Activated CD8-positive, alpha-beta T cell treated with anti-CD3 and anti-CD28 coated beads for 36 hours (primary cell): ENCODE results near the gene ZNF581. TPM values are rescaled to one million over a fixed set of nuclear protein-coding genes. Genes with fewer than 3 reads are reported as not detected.
A peak's percentile ranks its signal among the peaks of the same experiment; 100 is the strongest.

Source experiments
- ATAC-seq: fragments of 200-7000 bp; cut with Tn5 transposase; one replicate; pipeline ENCODE4 v1.10.0; 2021; ENCODE audit warnings: mild to moderate bottlenecking, moderate library complexity
- CTCF ChIA-PET: fragments of 350-600 bp; sonication (Branson Sonifier 250); formaldehyde crosslinking; loops from one replicate; lab custom pipeline; 2021; ENCODE audit warnings: antibody characterized with exemption; lab: Charles Lee
- POLR2A ChIA-PET: fragments of 350-600 bp; sonication (Branson Sonifier 250); formaldehyde crosslinking; loops from one replicate; lab custom pipeline; 2021; ENCODE audit warnings: antibody characterized with exemption; lab: Charles Lee
- DNase-seq: peaks from one replicate; pipeline ENCODE4 v3.0.0-alpha.2; 2020
- H3K27ac Mint-ChIP-seq: one replicate; pipeline ENCODE4 v1.8.0; 2021; ENCODE audit warnings: mild to moderate bottlenecking, mixed read lengths
- H3K27me3 Mint-ChIP-seq: one replicate; pipeline ENCODE4 v1.8.0; 2021; ENCODE audit warnings: mixed read lengths
- H3K36me3 Mint-ChIP-seq: one replicate; pipeline ENCODE4 v1.8.0; 2021; ENCODE audit warnings: low read depth, mixed read lengths
- H3K4me1 Mint-ChIP-seq: one replicate; pipeline ENCODE4 v1.8.0; 2021; ENCODE audit warnings: low read depth, mixed read lengths
- H3K4me3 Mint-ChIP-seq: one replicate; pipeline ENCODE4 v1.8.0; 2021; ENCODE audit warnings: mild to moderate bottlenecking, moderate library complexity, mixed read lengths
- H3K9me3 Mint-ChIP-seq: one replicate; pipeline ENCODE4 v1.8.0; 2021; ENCODE audit warnings: mixed read lengths
- intact Hi-C: fragments of 100-400 bp; cut with micrococcal nuclease; formaldehyde crosslinking; loops from one replicate; pipeline ENCODE4 v1.10.0; 2022
- total RNA-seq, 2 experiments: library from RNA; stranded (reverse); gene quantifications; one replicate each; pipeline ENCODE4 v1.2.3, GENCODE V29; 2021
- TF ChIP-seq, protein P1 (sequence below): fragments of 200-600 bp; IDR thresholded peaks from one replicate; pipeline ENCODE4 v1.8.0; 2022; ENCODE audit warnings: antibody characterized with exemption, mild to moderate bottlenecking

ZNF581 gene
- total RNA-seq, 2 experiments from 2014 or later = 30.4 to 34.5 TPM

DNA sequence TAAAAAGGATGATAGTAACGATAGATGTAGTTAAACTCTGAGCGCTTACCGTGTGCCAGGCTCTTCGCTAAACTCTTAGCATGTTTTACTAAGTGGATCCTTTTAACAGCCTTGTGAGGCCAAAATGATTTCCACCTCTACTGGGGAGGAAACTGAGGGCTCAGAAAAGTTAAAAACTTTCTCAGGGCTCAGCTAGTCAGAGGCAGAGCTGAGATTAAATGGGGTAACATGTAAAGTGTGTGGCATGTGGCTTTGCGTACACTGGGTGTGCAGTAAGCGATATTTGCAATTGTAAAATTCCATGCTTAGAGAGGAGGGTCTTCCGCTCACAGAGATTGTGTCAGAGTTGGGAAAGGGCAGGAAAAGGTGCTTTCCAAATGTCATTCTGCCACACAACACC lies 13.1 kb downstream of the ZNF581 start:
- TF ChIP-seq, protein P1, sequence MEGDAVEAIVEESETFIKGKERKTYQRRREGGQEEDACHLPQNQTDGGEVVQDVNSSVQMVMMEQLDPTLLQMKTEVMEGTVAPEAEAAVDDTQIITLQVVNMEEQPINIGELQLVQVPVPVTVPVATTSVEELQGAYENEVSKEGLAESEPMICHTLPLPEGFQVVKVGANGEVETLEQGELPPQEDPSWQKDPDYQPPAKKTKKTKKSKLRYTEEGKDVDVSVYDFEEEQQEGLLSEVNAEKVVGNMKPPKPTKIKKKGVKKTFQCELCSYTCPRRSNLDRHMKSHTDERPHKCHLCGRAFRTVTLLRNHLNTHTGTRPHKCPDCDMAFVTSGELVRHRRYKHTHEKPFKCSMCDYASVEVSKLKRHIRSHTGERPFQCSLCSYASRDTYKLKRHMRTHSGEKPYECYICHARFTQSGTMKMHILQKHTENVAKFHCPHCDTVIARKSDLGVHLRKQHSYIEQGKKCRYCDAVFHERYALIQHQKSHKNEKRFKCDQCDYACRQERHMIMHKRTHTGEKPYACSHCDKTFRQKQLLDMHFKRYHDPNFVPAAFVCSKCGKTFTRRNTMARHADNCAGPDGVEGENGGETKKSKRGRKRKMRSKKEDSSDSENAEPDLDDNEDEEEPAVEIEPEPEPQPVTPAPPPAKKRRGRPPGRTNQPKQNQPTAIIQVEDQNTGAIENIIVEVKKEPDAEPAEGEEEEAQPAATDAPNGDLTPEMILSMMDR = no peak
- ChIA-PET POLR2A (interaction anchor here (0.7 to 3.5 kb wide), 6 partner anchors 12 to 424 kb away, joined by 3 to 57 read pairs (median 5); no protein-coding TSS in a partner anchor), CTCF (interaction anchor here (0.8 to 1.8 kb wide), 7 partner anchors 11 to 153 kb away, joined by 3 to 8 read pairs (median 4); partner anchors contain the start of gene ZNF865)
- Mint-ChIP-seq H3K27me3 (no peaks in the 10 kb centered on the region), H3K27ac (peak overlapping the region; percentile 99), H3K4me3 (peak overlapping the region; percentile 98), H3K4me1 (peaks cover 32% of the 10 kb centered on the region), H3K9me3 (no peaks in the 10 kb centered on the region), H3K36me3 (peaks cover 51% of the 10 kb centered on the region)
- intact Hi-C loops = loop anchor here (10.0 kb wide), 1 partner anchor 402 kb away; the partner anchor contains the start of gene PPP6R1
- ATAC-seq (no peak), DNase-seq (no peak)

DNA sequence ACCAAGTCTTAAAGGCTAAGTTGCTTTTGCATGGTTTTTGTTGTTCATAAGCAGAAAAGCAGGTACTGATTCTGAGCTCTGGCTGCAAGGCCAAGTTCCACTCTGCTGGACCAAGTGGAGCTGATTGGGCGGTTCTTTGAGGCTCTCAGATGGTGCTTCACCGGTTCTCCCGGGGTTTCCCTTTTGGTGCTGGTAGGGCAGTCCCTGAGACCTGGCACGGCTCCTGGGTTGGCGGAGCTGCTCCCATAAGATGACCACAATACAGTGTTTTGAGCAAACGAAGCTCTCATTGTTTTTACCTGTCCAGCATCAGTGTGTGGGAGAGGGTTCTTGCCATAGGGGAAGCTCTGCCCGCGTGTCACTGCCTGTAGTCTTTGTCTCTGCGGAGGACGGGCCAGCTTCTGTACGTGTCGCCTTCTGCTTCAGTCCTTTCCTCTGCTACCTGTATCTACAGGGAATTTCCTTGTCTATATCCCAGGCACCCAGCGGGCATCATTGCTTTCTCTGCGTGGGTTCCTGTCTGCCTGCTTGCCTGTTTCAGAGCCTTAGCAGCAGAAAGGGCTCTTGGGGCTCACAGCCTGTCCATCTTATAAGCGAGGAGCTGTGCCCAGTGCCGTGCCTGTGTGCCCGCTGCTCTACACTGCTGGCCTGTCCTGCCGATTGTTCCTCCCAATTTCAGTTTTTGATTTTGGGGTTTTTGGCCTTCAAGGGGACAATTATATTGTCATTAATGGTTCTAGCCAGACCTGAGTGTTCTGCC lies 13.7 kb downstream of the ZNF581 start:
- Mint-ChIP-seq H3K4me3 (peak overlapping the region; percentile 98), H3K4me1 (peaks cover 32% of the 10 kb centered on the region), H3K27ac (peak overlapping the region; percentile 99), H3K36me3 (peaks cover 53% of the 10 kb centered on the region), H3K9me3 (no peaks in the 10 kb centered on the region), H3K27me3 (no peaks in the 10 kb centered on the region)
- CTCF ChIA-PET = interaction anchor here (0.8 to 1.8 kb wide), 7 partner anchors 10 to 153 kb away, joined by 3 to 8 read pairs (median 4); partner anchors contain the start of gene ZNF865
- POLR2A ChIA-PET = interaction anchor here (0.7 to 3.5 kb wide), 7 partner anchors 10 to 424 kb away, joined by 3 to 57 read pairs (median 6); partner anchors contain the start of gene CCDC106
- intact Hi-C loops = loop anchor here (10.0 kb wide), 1 partner anchor 402 kb away; the partner anchor contains the start of gene PPP6R1
- peak; percentile 46 for DNase-seq
- ATAC-seq = no peak
- TF ChIP-seq, protein P1 = no peak

DNA sequence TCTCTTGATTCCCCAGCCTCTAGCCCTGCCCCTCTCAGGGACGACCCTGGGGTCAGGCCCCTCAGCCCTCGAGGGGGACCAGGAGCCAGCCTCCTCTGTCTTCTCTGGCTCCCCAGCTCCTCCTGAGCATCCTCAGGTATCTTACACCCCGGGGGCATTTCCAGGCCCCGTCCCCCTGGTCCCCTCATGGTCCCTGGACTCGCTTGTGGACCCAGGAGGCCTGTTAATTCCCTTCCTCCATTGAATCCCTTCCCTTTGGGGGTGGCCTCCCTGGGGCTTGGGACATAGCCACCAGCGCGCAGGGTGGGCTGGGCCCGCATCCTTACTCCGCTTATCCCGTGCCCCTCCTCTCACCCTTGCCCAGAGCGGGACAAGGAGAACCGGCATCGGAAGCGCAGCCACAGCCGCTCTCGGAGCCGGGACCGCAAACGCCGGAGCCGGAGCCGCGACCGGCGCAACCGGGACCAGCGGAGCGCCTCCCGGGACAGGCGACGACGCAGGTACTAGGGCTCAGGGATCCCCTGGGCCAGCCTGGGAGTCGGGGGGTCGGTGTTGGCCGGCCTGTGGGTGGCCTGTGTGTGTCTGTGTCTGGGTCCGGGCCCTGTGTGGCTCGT lies 15.5 kb downstream of the ZNF581 start:
- ChIA-PET POLR2A (interaction anchor here (3.5 kb wide), 1 partner anchor 10 kb away, joined by 57 read pairs; no protein-coding TSS in a partner anchor), CTCF (interaction anchor here (1.3 kb wide), 1 partner anchor 12 kb away, joined by 4 read pairs; no protein-coding TSS in a partner anchor)
- ATAC-seq = no peak
- Mint-ChIP-seq H3K36me3 (peaks cover 64% of the 10 kb centered on the region), H3K4me3 (peak overlapping the region; percentile 98), H3K27me3 (no peaks in the 10 kb centered on the region), H3K27ac (peak overlapping the region; percentile 79), H3K9me3 (no peaks in the 10 kb centered on the region), H3K4me1 (peaks cover 38% of the 10 kb centered on the region)
- TF ChIP-seq, protein P1 = no peak
- no peak for DNase-seq
- intact Hi-C loops = loop anchor here (10.0 kb wide), 1 partner anchor 404 kb away; the partner anchor contains the start of gene PPP6R1

DNA sequence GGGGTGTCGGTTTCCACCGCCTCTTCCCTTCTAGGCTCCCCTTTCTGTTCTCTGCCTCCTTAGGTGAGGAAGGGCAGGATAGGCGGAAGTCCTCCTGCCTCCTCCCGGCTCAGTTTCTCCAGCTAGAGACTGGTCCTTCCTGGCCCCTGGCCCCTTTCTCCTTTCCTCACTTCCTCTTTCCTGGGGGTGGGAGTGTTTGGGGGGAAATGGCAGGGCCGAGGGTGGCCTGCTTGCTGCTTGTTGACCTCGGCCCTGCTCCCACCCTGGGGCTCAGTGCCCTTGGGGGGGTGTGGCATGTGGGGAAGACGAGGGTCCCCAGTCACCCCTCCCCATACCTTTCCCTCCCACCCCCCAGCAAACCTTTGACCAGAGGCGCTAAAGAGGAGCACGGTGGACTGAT lies 16.4 kb downstream of the ZNF581 start:
- intact Hi-C loops = loop anchor here (10.0 kb wide), 1 partner anchor 405 kb away; the partner anchor contains the start of gene PPP6R1

More for the DNA sequence above, 16.4 kb downstream of the ZNF581 start:
- TF ChIP-seq, protein P1 = no peak
- Mint-ChIP-seq H3K4me1 (peaks cover 38% of the 10 kb centered on the region), H3K27me3 (no peaks in the 10 kb centered on the region), H3K9me3 (no peaks in the 10 kb centered on the region), H3K4me3 (peak overlapping the region; percentile 35), H3K27ac (peak overlapping the region; percentile 79), H3K36me3 (peaks cover 70% of the 10 kb centered on the region)
- ATAC-seq (no peak), DNase-seq (no peak)
- CTCF ChIA-PET = no interaction called here
- POLR2A ChIA-PET = interaction anchor here (0.7 to 1.2 kb wide), 3 partner anchors 8 to 13 kb away, joined by 3 read pairs; no protein-coding TSS in a partner anchor
